Lower lobe of right lung (tissue), 2 donors: ENCODE measurements around the gene TMEM8B. TPM values are rescaled to one million over a fixed set of nuclear protein-coding genes. Genes with fewer than 3 reads are reported as not detected.

Experiments used
- ATAC-seq, 2 donors: fragments of 200-7000 bp; cut with Tn5 transposase; one replicate each; pipeline ENCODE4 v1.9.1; 2020 to 2022; ENCODE audit warnings: mild to moderate bottlenecking in 2 of 2, moderate library complexity in 2 of 2
- DNase-seq: peaks from one replicate; pipeline ENCODE4 v3.0.0-alpha.2; 2020
- H3K27ac ChIP-seq: fragments of 200-600 bp; one replicate; pipeline ENCODE4 v1.8.0; 2022
- H3K27me3 ChIP-seq: fragments of 200-600 bp; one replicate; pipeline ENCODE4 v1.8.0; 2022; ENCODE audit warnings: low read depth
- H3K36me3 ChIP-seq: fragments of 200-600 bp; one replicate; pipeline ENCODE4 v1.8.0; 2022; ENCODE audit warnings: mild to moderate bottlenecking
- H3K4me1 ChIP-seq: fragments of 200-600 bp; one replicate; pipeline ENCODE4 v1.8.0; 2022
- H3K4me3 ChIP-seq: fragments of 200-600 bp; one replicate; pipeline ENCODE4 v1.8.0; 2022; ENCODE audit warnings: mild to moderate bottlenecking
- H3K9me3 ChIP-seq: fragments of 200-600 bp; one replicate; pipeline ENCODE4 v1.8.0; 2022
- intact Hi-C: fragments of 100-400 bp; cut with DNase I; formaldehyde crosslinking; loops from one replicate; pipeline ENCODE4 v1.11.0; 2022
- total RNA-seq: library from RNA; stranded (reverse); fragmentation: NEBNext Ultra II Directional; extraction: Animal tissue kit (Norgen Biotek cat#: 25700); gene quantifications from one replicate; pipeline ENCODE4 v1.2.1, GENCODE V29; 2021
- TF ChIP-seq, protein P1 (sequence below): fragments of 200-600 bp; IDR thresholded peaks from one replicate; pipeline ENCODE4 v1.8.0; 2022; ENCODE audit warnings: antibody characterized with exemption, mild to moderate bottlenecking
- donor health status: DM: no; HTN: yes; CAD: no; lungs with severe emphysema.

TMEM8B gene
- total RNA-seq, 1 donor from 2014 or later = 12.6 TPM

GRCh38 chr9:35835766-35836165 lies 6.7 kb downstream of the TMEM8B start:
- ATAC-seq (no peak), DNase-seq (no peak)
- Histone ChIP-seq H3K4me1 (peaks cover 31% of the 10 kb centered on the region), H3K4me3 (no peak overlapping the region), H3K36me3 (no peaks in the 10 kb centered on the region), H3K27me3 (no peaks in the 10 kb centered on the region), H3K9me3 (no peaks in the 10 kb centered on the region), H3K27ac (no peak overlapping the region)
- intact Hi-C loops = no loop called here
- TF ChIP-seq, protein P1, sequence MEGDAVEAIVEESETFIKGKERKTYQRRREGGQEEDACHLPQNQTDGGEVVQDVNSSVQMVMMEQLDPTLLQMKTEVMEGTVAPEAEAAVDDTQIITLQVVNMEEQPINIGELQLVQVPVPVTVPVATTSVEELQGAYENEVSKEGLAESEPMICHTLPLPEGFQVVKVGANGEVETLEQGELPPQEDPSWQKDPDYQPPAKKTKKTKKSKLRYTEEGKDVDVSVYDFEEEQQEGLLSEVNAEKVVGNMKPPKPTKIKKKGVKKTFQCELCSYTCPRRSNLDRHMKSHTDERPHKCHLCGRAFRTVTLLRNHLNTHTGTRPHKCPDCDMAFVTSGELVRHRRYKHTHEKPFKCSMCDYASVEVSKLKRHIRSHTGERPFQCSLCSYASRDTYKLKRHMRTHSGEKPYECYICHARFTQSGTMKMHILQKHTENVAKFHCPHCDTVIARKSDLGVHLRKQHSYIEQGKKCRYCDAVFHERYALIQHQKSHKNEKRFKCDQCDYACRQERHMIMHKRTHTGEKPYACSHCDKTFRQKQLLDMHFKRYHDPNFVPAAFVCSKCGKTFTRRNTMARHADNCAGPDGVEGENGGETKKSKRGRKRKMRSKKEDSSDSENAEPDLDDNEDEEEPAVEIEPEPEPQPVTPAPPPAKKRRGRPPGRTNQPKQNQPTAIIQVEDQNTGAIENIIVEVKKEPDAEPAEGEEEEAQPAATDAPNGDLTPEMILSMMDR = no peak

DNA sequence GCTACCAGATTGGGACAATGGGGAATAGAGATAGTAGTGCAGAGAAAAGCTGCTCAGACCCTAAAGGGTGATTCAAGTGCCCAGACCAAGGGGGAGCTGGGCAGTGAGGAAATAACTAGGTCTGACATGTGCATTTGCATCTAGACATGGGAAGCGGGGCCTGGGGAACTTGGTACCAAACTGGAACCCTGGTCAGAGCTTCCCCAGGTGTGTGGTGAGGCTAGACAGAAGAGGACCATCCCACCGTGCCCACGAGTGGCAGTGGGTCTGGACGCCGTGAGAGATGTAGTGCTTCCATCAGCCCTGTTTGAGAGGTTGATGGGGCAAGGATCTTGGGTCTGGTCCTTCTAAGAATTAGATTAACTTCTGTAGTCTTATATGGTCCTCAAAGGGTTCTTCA lies 7.6 kb downstream of the TMEM8B start:
- Histone ChIP-seq H3K4me1 (peaks cover 28% of the 10 kb centered on the region), H3K4me3 (no peak overlapping the region), H3K27ac (no peak overlapping the region), H3K9me3 (no peaks in the 10 kb centered on the region), H3K27me3 (no peaks in the 10 kb centered on the region), H3K36me3 (no peaks in the 10 kb centered on the region)
- TF ChIP-seq, protein P1 = no peak
- intact Hi-C loops = no loop called here
- ATAC-seq = no peak
- DNase-seq = no peak

DNA sequence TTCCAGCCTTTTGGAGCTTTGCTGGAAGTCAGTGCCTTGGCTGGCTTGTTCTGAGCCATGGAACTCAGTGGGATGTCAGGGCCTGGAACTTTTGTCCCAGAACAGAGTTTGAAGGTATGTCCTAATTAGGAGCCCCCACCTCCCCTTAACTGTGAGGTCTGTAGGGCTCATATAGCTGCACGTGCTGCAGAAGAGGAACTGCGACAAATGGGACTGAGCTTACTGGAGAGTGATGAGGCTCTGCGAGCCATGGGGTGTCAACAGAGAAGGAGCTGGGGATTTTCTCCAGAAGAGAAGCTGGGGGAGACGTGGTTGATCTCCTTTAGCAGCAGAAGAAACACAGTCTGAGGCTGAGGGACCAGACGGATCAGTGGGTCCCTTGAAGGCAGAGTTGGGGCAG lies 10.9 kb downstream of the TMEM8B start:
- Histone ChIP-seq H3K27me3 (no peaks in the 10 kb centered on the region), H3K36me3 (no peaks in the 10 kb centered on the region), H3K4me1 (peaks cover 26% of the 10 kb centered on the region), H3K27ac (no peak overlapping the region), H3K4me3 (no peak overlapping the region), H3K9me3 (no peaks in the 10 kb centered on the region)
- intact Hi-C loops = no loop called here
- DNase-seq = no peak
- TF ChIP-seq, protein P1 = no peak
- ATAC-seq = no peak

DNA sequence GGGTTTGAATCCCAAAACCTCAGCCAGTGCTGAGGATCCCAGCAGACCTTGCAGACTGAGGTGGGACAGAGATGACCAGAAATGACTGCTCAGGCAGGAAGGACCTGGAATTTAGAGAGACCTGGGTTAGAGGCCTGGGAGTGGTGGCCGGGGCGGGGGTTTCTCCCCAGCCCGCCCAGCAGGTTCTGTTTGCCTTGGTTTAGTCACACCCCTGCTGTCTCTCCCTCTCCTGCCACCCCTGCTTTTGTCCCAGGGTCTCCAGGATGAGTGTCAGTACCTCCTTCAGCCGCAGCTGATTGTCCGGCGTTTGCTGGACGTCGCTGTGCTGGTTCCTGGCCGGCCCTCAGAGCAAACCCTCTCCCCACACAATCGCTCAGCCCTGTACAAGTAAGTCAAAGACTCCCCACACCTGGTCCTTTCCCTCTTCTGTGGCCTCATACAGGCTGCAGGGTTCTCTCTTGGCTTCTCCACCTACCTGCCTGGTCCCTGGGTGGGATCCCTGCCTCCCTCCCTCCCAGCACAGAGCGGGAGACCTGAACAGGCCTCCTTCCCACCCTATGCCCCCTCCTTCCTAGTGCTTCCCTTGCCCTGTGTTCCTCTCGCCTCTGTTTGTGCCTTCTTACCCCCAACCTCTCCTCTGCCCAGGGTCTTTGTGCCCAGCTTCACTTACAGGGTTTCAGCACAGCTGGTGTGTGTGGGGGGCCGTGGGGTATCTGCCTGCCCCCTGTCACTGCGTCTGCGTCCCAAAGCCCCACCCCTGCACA lies 12.0 kb downstream of the TMEM8B start:
- ATAC-seq = no peak
- intact Hi-C loops = no loop called here
- no peak overlapping the region for H3K27ac ChIP-seq
- peaks cover 27% of the 10 kb centered on the region for H3K4me1 ChIP-seq
- no peak overlapping the region for H3K4me3 ChIP-seq
- no peaks in the 10 kb centered on the region for H3K27me3 ChIP-seq
- TF ChIP-seq, protein P1 = no peak
- no peaks in the 10 kb centered on the region for H3K9me3 ChIP-seq
- DNase-seq = no peak
- H3K36me3 ChIP-seq = no peaks in the 10 kb centered on the region

GRCh38 chr9:35841645-35841900 lies 12.5 kb downstream of the TMEM8B start:
- TF ChIP-seq, protein P1 = no peak
- no peaks in the 10 kb centered on the region for H3K27me3 ChIP-seq
- no peaks in the 10 kb centered on the region for H3K9me3 ChIP-seq
- no peak for ATAC-seq
- H3K36me3 ChIP-seq = no peaks in the 10 kb centered on the region
- H3K4me3 ChIP-seq = no peak overlapping the region
- peaks cover 24% of the 10 kb centered on the region for H3K4me1 ChIP-seq
- intact Hi-C loops = no loop called here
- no peak for DNase-seq
- no peak overlapping the region for H3K27ac ChIP-seq
